Fibroblast of the aortic adventitia (primary cell): ENCODE results near the gene HYLS1. TPM values are rescaled to one million over a fixed set of nuclear protein-coding genes. Genes with fewer than 3 reads are reported as not detected.

Experiments used
- DNase-seq: peaks from one replicate; pipeline ENCODE4 v3.0.0-alpha.2; 2010; ENCODE audit warnings: low read depth
- H3K4me3 ChIP-seq: 2 replicates; pipeline ENCODE4 v1.5.1; 2011; ENCODE audit warnings: low read depth, mild to moderate bottlenecking, control low read depth, low read length, moderate library complexity
- total RNA-seq: library from RNA; depleted of rRNA; stranded (reverse); fragments of >200 nt; gene quantifications from 2 replicates; pipeline ENCODE4 v1.2.3, GENCODE V29; 2012; ENCODE audit warnings: low replicate concordance
- TF ChIP-seq, protein P1 (sequence below): IDR thresholded peaks from 2 replicates; pipeline ENCODE4 v1.5.1; 2011; ENCODE audit warnings: mild to moderate bottlenecking, low read length, control low read depth, inconsistent platforms; ENCODE audit not compliant: insufficient read depth

The HYLS1 gene
- total RNA-seq, 1 donor = 15.3 TPM

DNA sequence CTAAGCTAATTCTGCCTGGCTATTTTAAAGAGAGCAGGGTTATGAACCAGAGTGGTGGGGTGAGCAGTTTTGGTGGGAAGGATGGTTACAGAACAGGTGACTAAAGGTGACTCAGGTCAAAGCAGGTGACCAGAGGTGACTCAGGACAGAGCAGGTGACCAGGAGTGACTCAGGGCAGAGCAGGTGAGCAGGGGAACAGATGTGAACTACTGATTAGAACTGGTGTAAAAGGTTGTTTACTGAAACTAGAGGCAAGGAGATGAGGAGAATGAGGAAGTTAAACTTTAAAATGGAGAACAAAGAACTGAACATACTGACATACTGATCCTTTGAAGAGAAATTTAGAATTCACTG is 15.4 kb upstream of the HYLS1 start:
- DNase-seq = no peak
- no peak overlapping the region for H3K4me3 ChIP-seq
- TF ChIP-seq, protein P1, sequence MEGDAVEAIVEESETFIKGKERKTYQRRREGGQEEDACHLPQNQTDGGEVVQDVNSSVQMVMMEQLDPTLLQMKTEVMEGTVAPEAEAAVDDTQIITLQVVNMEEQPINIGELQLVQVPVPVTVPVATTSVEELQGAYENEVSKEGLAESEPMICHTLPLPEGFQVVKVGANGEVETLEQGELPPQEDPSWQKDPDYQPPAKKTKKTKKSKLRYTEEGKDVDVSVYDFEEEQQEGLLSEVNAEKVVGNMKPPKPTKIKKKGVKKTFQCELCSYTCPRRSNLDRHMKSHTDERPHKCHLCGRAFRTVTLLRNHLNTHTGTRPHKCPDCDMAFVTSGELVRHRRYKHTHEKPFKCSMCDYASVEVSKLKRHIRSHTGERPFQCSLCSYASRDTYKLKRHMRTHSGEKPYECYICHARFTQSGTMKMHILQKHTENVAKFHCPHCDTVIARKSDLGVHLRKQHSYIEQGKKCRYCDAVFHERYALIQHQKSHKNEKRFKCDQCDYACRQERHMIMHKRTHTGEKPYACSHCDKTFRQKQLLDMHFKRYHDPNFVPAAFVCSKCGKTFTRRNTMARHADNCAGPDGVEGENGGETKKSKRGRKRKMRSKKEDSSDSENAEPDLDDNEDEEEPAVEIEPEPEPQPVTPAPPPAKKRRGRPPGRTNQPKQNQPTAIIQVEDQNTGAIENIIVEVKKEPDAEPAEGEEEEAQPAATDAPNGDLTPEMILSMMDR = no peak

DNA sequence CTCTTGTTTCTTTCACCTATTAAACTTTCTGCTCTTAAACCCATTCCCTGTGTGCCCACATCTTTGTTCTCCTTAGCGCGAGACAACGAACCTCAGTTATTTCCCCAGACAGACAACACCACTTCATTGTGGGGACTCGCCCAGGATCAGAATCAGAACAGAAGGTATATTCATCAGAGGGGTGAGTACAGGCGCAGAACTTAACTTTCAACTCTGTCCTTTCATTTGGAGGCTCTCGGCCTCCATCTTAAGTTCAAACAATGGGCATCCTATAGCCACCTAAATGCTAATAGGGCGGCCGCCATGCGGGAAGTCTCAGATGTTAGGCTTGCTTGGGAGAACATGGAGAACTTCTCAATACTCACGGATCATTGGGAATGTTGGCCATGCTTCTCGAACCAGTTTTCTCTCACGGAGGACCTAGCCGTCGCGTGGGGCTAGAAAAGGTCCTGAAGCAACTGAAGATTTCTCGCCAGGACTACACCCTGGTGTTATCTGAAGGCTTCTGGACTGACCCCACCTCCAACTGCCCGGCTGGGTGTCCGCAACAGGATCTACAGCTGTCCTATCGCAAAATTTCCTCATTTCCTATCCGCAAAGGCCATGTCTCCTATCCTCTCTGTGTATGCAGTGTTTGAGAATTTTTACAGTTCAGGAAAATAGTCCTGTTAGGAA is 13.4 kb upstream of the HYLS1 start:
- peak overlapping the region; percentile 63 for H3K4me3 ChIP-seq
- DNase-seq = peak; percentile 7
- TF ChIP-seq, protein P1 = no peak

DNA sequence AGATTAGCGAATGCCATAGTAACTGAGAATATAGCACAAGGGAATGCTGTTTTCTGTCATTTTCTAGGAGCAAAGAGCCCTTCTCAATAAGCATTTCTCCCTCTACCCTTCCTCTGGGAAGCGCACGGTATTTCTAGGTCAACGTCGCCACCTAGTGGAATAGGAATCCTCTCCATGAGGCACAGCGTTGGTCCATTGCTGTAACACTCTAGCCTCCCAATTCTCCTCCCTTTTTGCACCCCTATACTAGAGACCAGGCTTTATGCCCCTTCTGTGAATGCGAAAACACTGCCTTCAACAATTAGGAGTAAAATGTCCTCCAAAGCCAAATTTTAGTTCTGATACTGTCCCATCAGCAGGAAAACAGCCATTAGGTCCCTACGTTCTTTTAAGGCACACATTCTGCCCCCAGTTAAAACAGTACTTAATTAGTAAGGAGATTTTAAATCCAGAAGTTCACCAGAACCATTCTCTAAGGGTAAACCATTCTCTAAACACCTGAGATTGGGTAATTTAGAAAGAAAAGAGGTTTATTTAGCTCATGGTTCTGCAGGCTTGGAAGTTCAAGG is 12.8 kb upstream of the HYLS1 start:
- DNase-seq = peak; percentile 90
- H3K4me3 ChIP-seq = peak overlapping the region; percentile 63
- TF ChIP-seq, protein P1 = peak; percentile 82

DNA sequence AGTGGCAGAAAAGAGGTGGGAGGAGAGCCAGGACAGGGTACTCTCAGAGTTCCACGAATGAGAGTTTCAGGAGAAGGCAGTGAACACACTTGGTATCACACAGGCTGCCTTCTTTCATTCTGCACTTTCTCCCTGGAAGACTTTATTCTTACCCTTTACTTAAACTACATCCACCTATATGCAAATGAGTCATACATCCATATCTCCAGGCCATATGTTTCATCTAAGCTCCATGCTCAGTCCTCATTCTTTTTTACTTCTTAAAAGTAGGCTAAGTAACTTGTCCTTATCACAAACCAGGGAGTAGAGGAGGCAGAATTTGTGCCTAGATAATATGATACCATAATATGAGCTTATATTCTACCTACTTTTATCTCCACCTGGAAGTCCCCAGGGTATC is 6.2 kb upstream of the HYLS1 start:
- no peak overlapping the region for H3K4me3 ChIP-seq
- TF ChIP-seq, protein P1 = no peak
- no peak for DNase-seq

DNA sequence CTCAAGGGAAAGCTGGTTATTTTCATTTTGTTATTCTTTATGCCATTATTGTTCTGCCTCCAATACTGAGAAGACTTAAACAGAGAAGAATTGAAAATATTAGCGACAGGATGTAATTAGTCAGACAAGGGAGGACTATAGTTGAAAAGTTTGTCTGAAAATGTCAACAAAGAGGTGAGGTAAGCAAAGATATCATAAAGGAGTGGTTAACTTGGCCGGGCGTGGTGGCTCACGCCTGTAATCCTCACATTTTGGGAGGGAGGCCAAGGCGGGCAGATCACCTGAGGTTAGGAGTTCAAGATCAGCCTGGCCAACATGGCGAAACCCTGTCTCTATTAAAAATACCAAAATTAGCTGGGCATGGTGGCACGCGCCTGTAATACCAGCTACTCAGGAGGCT is 4.1 kb upstream of the HYLS1 start:
- no peak for DNase-seq
- no peak overlapping the region for H3K4me3 ChIP-seq
- TF ChIP-seq, protein P1 = no peak

DNA sequence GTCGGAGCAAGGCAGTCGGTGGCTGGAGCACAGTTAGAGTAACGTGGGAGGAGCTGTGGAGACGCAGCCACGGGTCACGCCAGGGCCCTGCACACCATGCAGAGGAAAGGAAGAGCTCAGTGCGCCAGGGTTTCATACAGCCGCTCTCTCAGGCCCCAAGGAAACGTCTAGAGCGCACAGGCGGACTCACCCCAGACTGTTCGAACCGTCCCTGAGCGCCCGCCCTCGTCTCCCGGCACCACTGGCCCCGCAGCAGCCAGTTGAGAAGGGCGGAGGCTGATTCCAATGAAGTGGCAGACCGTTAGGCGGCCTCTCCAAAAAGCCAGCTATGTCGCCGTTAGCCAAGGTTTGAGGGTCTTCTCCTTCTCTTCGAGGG is 483 bp upstream of the HYLS1 start:
- DNase-seq = peak; percentile 51
- TF ChIP-seq, protein P1 = no peak
- peak overlapping the region; percentile 89 for H3K4me3 ChIP-seq
